HCT116 (cell line): Measurements from ENCODE around the gene CDK5RAP2. TPM values are rescaled to one million over a fixed set of nuclear protein-coding genes. Genes with fewer than 3 reads are reported as not detected.

Experiments used
- ATAC-seq: fragments of 200-7000 bp; cut with Tn5 transposase; 2 replicates; pipeline ENCODE4 v1.9.1; 2020; ENCODE audit warnings: mild to moderate bottlenecking, moderate library complexity
- BruUV-seq: library from RNA; stranded (reverse); fragments of 400-500 nt; replicated peaks from 2 replicates; lab custom pipeline; 2021; lab: Mats Ljungman, UMichigan
- CTCF ChIA-PET: fragments of 300-600 bp; sonication (Branson Sonifier 250); formaldehyde crosslinking; loops from one replicate; lab custom pipeline; 2021; ENCODE audit warnings: antibody characterized with exemption; lab: Charles Lee
- POLR2A ChIA-PET: fragments of 300-600, 350-600 bp; sonication (Branson Sonifier 250); formaldehyde crosslinking; loops from one replicate; lab custom pipeline; 2021; ENCODE audit warnings: antibody characterized with exemption; lab: Charles Lee
- RAD21 ChIA-PET, 2 experiments: fragments of 300-600 bp; sonication (Branson Sonifier 250); formaldehyde crosslinking; loops; one replicate each; lab custom pipeline; 2023; ENCODE audit warnings: low total read pairs in 2 of 2; ENCODE audit not compliant: uncharacterized antibody in 2 of 2, unreplicated experiment in 2 of 2, low non-redundant PET in 1 of 2; lab: Charles Lee
- DNase-seq: peaks from one replicate; pipeline ENCODE4 v3.0.0-alpha.2; 2010; ENCODE audit warnings: low read depth, low spot score
- H2AFZ ChIP-seq: fragments of 200-600 bp; shearing (Covaris generic), sonication (generic); 2 replicates; pipeline ENCODE4 v1.6.1; 2017; ENCODE audit warnings: low read depth, mixed run types, mixed read lengths, antibody characterized with exemption, low read length; ENCODE audit not compliant: poor library complexity, severe bottlenecking
- H3K27ac ChIP-seq: 2 replicates; pipeline ENCODE4 v1.5.1; 2012; ENCODE audit warnings: low read depth, low read length
- H3K27me3 ChIP-seq: fragments of 200-600 bp; sonication (generic); 2 replicates; pipeline ENCODE4 v1.6.1; 2016; ENCODE audit warnings: mixed run types, low read length, mixed read lengths; ENCODE audit not compliant: insufficient read depth
- H3K36me3 ChIP-seq, 2 experiments: fragments of 200-500 bp in 1 of 2; fragments of 200-600 bp in 1 of 2; sonication (Bioruptor generic) in 1 of 2; sonication (generic) in 1 of 2; 2 replicates each; pipeline versions ENCODE4 v1.5.1 to v1.6.1; 2014 to 2016; ENCODE audit warnings: low read length in 2 of 2, inconsistent platforms in 1 of 2, mixed read lengths in 1 of 2, mixed run types in 1 of 2; ENCODE audit not compliant: insufficient read depth in 2 of 2, control insufficient read depth in 1 of 2
- H3K4me1 ChIP-seq, 2 experiments: fragments of 200-600 bp in 1 of 2; sonication (generic) in 1 of 2; 2 replicates each; pipeline versions ENCODE4 v1.5.1 to v1.6.1; 2012 to 2017; ENCODE audit warnings: low read length in 2 of 2, inconsistent platforms in 1 of 2, mild to moderate bottlenecking in 1 of 2, mixed read lengths in 1 of 2, mixed run types in 1 of 2, moderate library complexity in 1 of 2; ENCODE audit not compliant: insufficient read depth in 2 of 2, control insufficient read depth in 1 of 2
- H3K4me2 ChIP-seq: fragments of 200-600 bp; sonication (generic); 2 replicates; pipeline ENCODE4 v1.6.1; 2017; ENCODE audit warnings: mixed run types, low read length, mixed read lengths
- H3K4me3 ChIP-seq, 2 experiments: fragments of 200-600 bp in 1 of 2; sonication (generic) in 1 of 2; replicated peaks in 1 of 2; 2 replicates each; pipeline ENCODE4 v1.5.1; 2011 to 2016; ENCODE audit warnings: low read length in 2 of 2, control low read depth in 1 of 2, low read depth in 1 of 2, mild to moderate bottlenecking in 1 of 2, mixed read lengths in 1 of 2, mixed run types in 1 of 2
- H3K79me2 ChIP-seq: fragments of 200-600 bp; sonication (generic); 2 replicates; pipeline ENCODE4 v1.6.1; 2017; ENCODE audit warnings: mild to moderate bottlenecking, mixed run types, low read length, moderate library complexity, mixed read lengths; ENCODE audit not compliant: insufficient read depth
- H3K9ac ChIP-seq: fragments of 200-600 bp; sonication (generic); 2 replicates; pipeline ENCODE4 v1.6.1; 2016; ENCODE audit warnings: low read length, mixed read lengths
- H3K9me2 ChIP-seq: fragments of 200-600 bp; sonication (generic), shearing (Covaris generic); 2 replicates; pipeline ENCODE4 v1.6.1; 2017; ENCODE audit warnings: mixed run types, mild to moderate bottlenecking, moderate library complexity; ENCODE audit not compliant: insufficient read depth
- H3K9me3 ChIP-seq, 2 experiments: fragments of 200-500 bp in 1 of 2; fragments of 200-600 bp in 1 of 2; sonication (Bioruptor generic) in 1 of 2; sonication (generic) in 1 of 2; 2 replicates each; pipeline ENCODE4 v1.6.1; 2014 to 2017; ENCODE audit warnings: low read length in 2 of 2, mixed read lengths in 2 of 2, inconsistent platforms in 1 of 2, low read depth in 1 of 2, mild to moderate bottlenecking in 1 of 2, mixed run types in 1 of 2, moderate library complexity in 1 of 2; ENCODE audit not compliant: control insufficient read depth in 1 of 2, insufficient read depth in 1 of 2
- H4K20me1 ChIP-seq: fragments of 200-600 bp; sonication (generic), shearing (Covaris generic); 2 replicates; pipeline ENCODE4 v1.6.1; 2017; ENCODE audit warnings: mixed run types, mild to moderate bottlenecking, moderate library complexity; ENCODE audit not compliant: insufficient read depth
- ELF1 ChIP-seq: IDR thresholded peaks from 2 replicates; pipeline ENCODE4 v1.6.1; 2012; ENCODE audit warnings: low read depth, borderline replicate concordance
- EZH2 ChIP-seq: fragments of 200-600 bp; sonication (generic); IDR thresholded peaks from 2 replicates; pipeline ENCODE4 v1.6.1; 2017; ENCODE audit warnings: antibody characterized with exemption, mixed run types
- EZH2phosphoT487 ChIP-seq: fragments of 200-600 bp; IDR thresholded peaks from 2 replicates; pipeline ENCODE4 v1.6.1; 2018; ENCODE audit warnings: antibody characterized with exemption, borderline replicate concordance
- SIN3A ChIP-seq: IDR thresholded peaks from 2 replicates; pipeline ENCODE4 v1.6.1; 2012; ENCODE audit warnings: low read depth
- SRF ChIP-seq: IDR thresholded peaks from 2 replicates; pipeline ENCODE4 v1.6.1; 2012; ENCODE audit warnings: low read depth
- ZBTB33 ChIP-seq: IDR thresholded peaks from 2 replicates; pipeline ENCODE4 v1.6.1; 2011; ENCODE audit warnings: mild to moderate bottlenecking, low read length, moderate library complexity; ENCODE audit not compliant: insufficient replicate concordance; ENCODE audit errors: extremely low read depth
- ZFX ChIP-seq: fragments of 450-650 bp; IDR thresholded peaks from 2 replicates; pipeline ENCODE4 v1.6.1; 2017
- ZNF274 ChIP-seq: fragments of 200-500 bp; sonication (Bioruptor generic); IDR thresholded peaks from 2 replicates; pipeline ENCODE4 v1.6.1; 2014; ENCODE audit warnings: mild to moderate bottlenecking, low read depth, low read length, inconsistent platforms
- intact Hi-C: fragments of 100-400 bp; cut with micrococcal nuclease; formaldehyde crosslinking; loops from 2 replicates; pipeline ENCODE4 v1.10.0; 2022
- total RNA-seq: library from RNA; stranded (reverse); gene quantifications from one replicate; pipeline ENCODE4 v1.2.1, GENCODE V29; 2021; ENCODE audit not compliant: unreplicated experiment

CDK5RAP2 gene
- total RNA-seq, 1 experiment from 2014 or later, result 56.2 TPM

- H3K36me3 ChIP-seq, result no peaks in the 10 kb centered on the region
- no peak overlapping the region for H3K27ac ChIP-seq
- H3K9me3 ChIP-seq, result no peaks in the 10 kb centered on the region; a peak in 1 of 4 replicates
- DNase-seq (no peak), ATAC-seq (no peak)
- no peaks in the 10 kb centered on the region for H3K79me2 ChIP-seq
- no peak overlapping the region for H2AFZ ChIP-seq
- no peak overlapping the region for H3K4me3 ChIP-seq
- no peak overlapping the region for H3K9ac ChIP-seq
- H4K20me1 ChIP-seq, result no peaks in the 10 kb centered on the region
- no peaks in the 10 kb centered on the region for H3K27me3 ChIP-seq
- no TSS peak for BruUV-seq
- ChIA-PET CTCF (no interaction called here), RAD21 (no interaction called here), POLR2A (no interaction called here)
- TF ChIP-seq EZH2phosphoT487, result no peak
- no peak for TF ChIP-seq SRF
- no peak for TF ChIP-seq SIN3A
- TF ChIP-seq ZNF274, result no peak
- TF ChIP-seq ZFX, result no peak
- TF ChIP-seq EZH2, result no peak
- TF ChIP-seq ELF1, result no peak
- no peak for TF ChIP-seq ZBTB33
- no peak overlapping the region for H3K4me2 ChIP-seq
- intact Hi-C loops, result no loop called here
- no peaks in the 10 kb centered on the region for H3K9me2 ChIP-seq
- H3K4me1 ChIP-seq, result peaks cover 6 to 12% of the 10 kb centered on the region in 2 experiments; a peak in 2 of 4 replicates
Observed at GRCh38 chr9:120369608-120370220, 210.3 kb downstream of the CDK5RAP2 start.
